ENCODE results near the gene AK5. TPM values are rescaled to one million over a fixed set of nuclear protein-coding genes. Genes with fewer than 3 reads are reported as not detected.

Gene AK5
- total and polyA plus RNA-seq, 2 of the 4 experiments (the other 2 are of a cell fraction) = 22.5 to 25.8 TPM

DNA sequence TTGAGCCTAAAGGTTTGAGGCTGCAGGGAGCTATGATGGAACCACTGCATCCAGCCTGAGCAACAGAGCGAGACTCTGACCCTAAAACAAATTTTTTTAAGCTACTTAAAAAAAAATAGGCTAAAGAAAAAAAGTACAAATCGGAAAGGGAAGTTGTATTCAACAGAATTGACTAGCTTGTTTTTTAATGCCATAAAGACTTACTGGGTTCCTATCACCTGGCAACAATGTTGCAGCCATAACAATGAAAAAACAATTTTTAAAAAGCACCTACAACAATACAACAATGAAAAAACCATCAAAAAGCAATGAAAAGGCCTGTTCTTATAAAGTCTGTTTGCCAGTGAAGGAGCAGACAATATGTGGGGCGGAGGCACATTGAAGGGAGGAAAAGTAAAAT lies 42.5 kb upstream of the AK5 start:
- Histone ChIP-seq H3K4me2 (ENCODE audit: low read depth, low read length) (no peak overlapping the region), H2BK15ac (ENCODE audit: low read depth, low read length) (no peak overlapping the region), H3K9ac (ENCODE audit: low read depth, low read length) (no peak overlapping the region), H3K4me3 (ENCODE audit: insufficient read depth, low read depth, low read length) (no peak overlapping the region), H3K56ac (ENCODE audit: extremely low read depth, insufficient read depth, low read length) (no peak overlapping the region), H3K4me1 (ENCODE audit: control insufficient read depth, insufficient read depth, low read length) (no peaks in the 10 kb centered on the region), H2BK120ac (ENCODE audit: low read depth, low read length) (no peak overlapping the region), H4K5ac (ENCODE audit: low read depth, low read length) (no peak overlapping the region), H2AFZ (replicated peaks; ENCODE audit: low read length, poor library complexity) (no peak overlapping the region), H3K9me3 (ENCODE audit: control insufficient read depth, insufficient read depth, low read length) (peaks cover 4% of the 10 kb centered on the region), H4K20me1 (ENCODE audit: insufficient read depth, low read length) (no peaks in the 10 kb centered on the region), H3K27ac (ENCODE audit: insufficient read depth, low read length) (no peak overlapping the region), H4K8ac (ENCODE audit: low read depth in 2 of 2, low read length in 2 of 2) (no peak overlapping the region), H4K91ac (ENCODE audit: insufficient read depth, low read depth, low read length) (no peak overlapping the region), H3K14ac (replicated peaks; ENCODE audit: low read depth, low read length) (no peak overlapping the region), H2BK20ac (ENCODE audit: low read depth, low read length) (no peak overlapping the region), H3K23ac (ENCODE audit: low read depth, low read length) (no peak overlapping the region), H3K9me1 (ENCODE audit: insufficient read depth, low read length) (no peaks in the 10 kb centered on the region), H3K79me1 (ENCODE audit: low read depth in 1 of 2, low read length in 2 of 2) (no peaks in the 10 kb centered on the region), H3K4ac (ENCODE audit: low read depth, low read length) (no peak overlapping the region), H3K36me3 (ENCODE audit: control insufficient read depth, insufficient read depth, low read length) (no peaks in the 10 kb centered on the region), H2AK9ac (replicated peaks; ENCODE audit: low read depth, low read length, poor library complexity) (no peak overlapping the region), H3K27me3 (ENCODE audit: control insufficient read depth, insufficient read depth, low read length) (no peaks in the 10 kb centered on the region), H3K18ac (ENCODE audit: low read depth, low read length) (no peak overlapping the region), H2BK5ac (ENCODE audit: low read depth, low read length, poor library complexity, severe bottlenecking) (no peak overlapping the region), H2AK5ac (ENCODE audit: low read depth, low read length) (no peak overlapping the region)
- TF ChIP-seq SMC3 (IDR thresholded peaks at IDR 0.05; ENCODE audit: low read depth, low read length) (no peak), FOS (IDR thresholded peaks at IDR 0.05; ENCODE audit: low read depth, low read length) (no peak), RCOR1 (IDR thresholded peaks at IDR 0.05; ENCODE audit: insufficient replicate concordance, low read length) (no peak), NFE2L2 (IDR thresholded peaks at IDR 0.05; ENCODE audit: low read depth, low read length) (no peak), BHLHE40 (IDR thresholded peaks at IDR 0.05; ENCODE audit: low read depth, low read length) (no peak), POLR2A (IDR thresholded peaks at IDR 0.05; ENCODE audit: low read depth, low read length) (no peak), RAD21 (IDR thresholded peaks at IDR 0.05; ENCODE audit: low read length) (no peak), CEBPB (IDR thresholded peaks at IDR 0.05; ENCODE audit: low read depth, low read length) (no peak), MXI1 (IDR thresholded peaks at IDR 0.05; ENCODE audit: borderline replicate concordance, low read depth, low read length) (no peak), MAFK (IDR thresholded peaks at IDR 0.05; ENCODE audit: low read depth, low read length) (no peak), CHD1 (IDR thresholded peaks at IDR 0.05; ENCODE audit: low read depth, low read length) (no peak), MAZ (IDR thresholded peaks at IDR 0.05; ENCODE audit: borderline replicate concordance, low read depth, low read length) (no peak), RFX5 (IDR thresholded peaks at IDR 0.05; ENCODE audit: low read depth, low read length) (no peak)
- TF ChIP-seq, protein P1, sequence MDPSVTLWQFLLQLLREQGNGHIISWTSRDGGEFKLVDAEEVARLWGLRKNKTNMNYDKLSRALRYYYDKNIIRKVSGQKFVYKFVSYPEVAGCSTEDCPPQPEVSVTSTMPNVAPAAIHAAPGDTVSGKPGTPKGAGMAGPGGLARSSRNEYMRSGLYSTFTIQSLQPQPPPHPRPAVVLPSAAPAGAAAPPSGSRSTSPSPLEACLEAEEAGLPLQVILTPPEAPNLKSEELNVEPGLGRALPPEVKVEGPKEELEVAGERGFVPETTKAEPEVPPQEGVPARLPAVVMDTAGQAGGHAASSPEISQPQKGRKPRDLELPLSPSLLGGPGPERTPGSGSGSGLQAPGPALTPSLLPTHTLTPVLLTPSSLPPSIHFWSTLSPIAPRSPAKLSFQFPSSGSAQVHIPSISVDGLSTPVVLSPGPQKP (IDR thresholded peaks at IDR 0.05; ENCODE audit: borderline replicate concordance, low read depth, low read length) = no peak
- TF ChIP-seq, protein P2, sequence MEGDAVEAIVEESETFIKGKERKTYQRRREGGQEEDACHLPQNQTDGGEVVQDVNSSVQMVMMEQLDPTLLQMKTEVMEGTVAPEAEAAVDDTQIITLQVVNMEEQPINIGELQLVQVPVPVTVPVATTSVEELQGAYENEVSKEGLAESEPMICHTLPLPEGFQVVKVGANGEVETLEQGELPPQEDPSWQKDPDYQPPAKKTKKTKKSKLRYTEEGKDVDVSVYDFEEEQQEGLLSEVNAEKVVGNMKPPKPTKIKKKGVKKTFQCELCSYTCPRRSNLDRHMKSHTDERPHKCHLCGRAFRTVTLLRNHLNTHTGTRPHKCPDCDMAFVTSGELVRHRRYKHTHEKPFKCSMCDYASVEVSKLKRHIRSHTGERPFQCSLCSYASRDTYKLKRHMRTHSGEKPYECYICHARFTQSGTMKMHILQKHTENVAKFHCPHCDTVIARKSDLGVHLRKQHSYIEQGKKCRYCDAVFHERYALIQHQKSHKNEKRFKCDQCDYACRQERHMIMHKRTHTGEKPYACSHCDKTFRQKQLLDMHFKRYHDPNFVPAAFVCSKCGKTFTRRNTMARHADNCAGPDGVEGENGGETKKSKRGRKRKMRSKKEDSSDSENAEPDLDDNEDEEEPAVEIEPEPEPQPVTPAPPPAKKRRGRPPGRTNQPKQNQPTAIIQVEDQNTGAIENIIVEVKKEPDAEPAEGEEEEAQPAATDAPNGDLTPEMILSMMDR (conservative IDR thresholded peaks at IDR 0.05; ENCODE audit: low read depth, low read length) = no peak
- TF ChIP-seq, protein P3, sequence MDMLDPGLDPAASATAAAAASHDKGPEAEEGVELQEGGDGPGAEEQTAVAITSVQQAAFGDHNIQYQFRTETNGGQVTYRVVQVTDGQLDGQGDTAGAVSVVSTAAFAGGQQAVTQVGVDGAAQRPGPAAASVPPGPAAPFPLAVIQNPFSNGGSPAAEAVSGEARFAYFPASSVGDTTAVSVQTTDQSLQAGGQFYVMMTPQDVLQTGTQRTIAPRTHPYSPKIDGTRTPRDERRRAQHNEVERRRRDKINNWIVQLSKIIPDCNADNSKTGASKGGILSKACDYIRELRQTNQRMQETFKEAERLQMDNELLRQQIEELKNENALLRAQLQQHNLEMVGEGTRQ (IDR thresholded peaks at IDR 0.05; ENCODE audit: low read depth, low read length) = no peak
- no CpG with 5 or more reads among the region's 3 CpGs for WGBS, 2 experiments (ENCODE audit: extremely low coverage in 2 of 2, insufficient read length in 1 of 2)
- dilution Hi-C loops (cut with HindIII; ENCODE audit: low sequenced_read_pairs, unreplicated experiment) = no loop called here
- ATAC-seq (ENCODE audit: low read depth) (no peak), DNase-seq (no peak)
- BruUV-seq (replicated peaks) = no TSS peak
- intact Hi-C loops (cut with micrococcal nuclease) = no loop called here
- in situ Hi-C loops (cut with MboI; ENCODE audit: low sequenced_read_pairs) = no loop called here
- ChIA-PET CTCF (interaction anchor here (0.6 kb wide), 1 partner anchor 97 kb away, joined by 3 read pairs; no protein-coding TSS in a partner anchor), POLR2A (ENCODE audit: unreplicated experiment) (no interaction called here)
